Measurements from ENCODE around the gene GJB2.

The GJB2 gene

DNA sequence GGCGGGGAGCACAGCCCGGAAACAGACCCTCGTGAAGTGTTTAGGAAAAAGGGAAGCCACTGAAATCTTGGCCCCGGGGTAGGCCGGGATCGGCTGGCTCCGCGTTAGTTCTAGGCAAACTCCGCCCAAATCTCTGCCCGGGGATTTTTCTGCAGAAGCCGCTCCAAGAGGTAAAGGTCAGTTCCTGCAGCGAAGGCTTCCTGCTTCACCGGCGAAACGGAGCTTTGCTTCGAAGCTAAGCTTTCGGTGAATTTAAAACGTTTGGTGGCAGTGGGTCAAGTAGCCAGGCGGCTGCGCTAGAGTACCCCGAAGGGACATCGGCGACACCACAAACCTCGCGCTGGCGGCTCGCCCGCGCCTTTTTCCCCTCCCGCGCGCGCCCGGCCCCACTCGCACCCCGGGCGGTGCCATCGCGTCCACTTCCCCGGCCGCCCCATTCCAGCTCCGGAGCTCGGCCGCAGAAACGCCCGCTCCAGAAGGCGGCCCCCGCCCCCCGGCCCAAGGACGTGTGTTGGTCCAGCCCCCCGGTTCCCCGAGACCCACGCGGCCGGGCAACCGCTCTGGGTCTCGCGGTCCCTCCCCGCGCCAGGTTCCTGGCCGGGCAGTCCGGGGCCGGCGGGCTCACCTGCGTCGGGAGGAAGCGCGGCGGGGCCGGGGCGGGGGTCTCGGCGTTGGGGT, 441 bp downstream of the GJB2 start:
- Histone ChIP-seq H3K36me3 (ENCODE audit: insufficient read depth, low read length) (no peaks in the 10 kb centered on the region), H3K9ac (ENCODE audit: low read depth, low read length) (no peak overlapping the region), H3K4me3 (ENCODE audit: low read length) (peak overlapping the region; percentile 42), H3K27me3 (ENCODE audit: insufficient read depth, low read length) (peaks cover 90% of the 10 kb centered on the region), H3K27ac (ENCODE audit: low read depth, low read length) (no peak overlapping the region), H3K4me1 (ENCODE audit: insufficient read depth, low read length) (0 out of 2 replicates have a peak, but pooled peaks cover 7% of the 10 kb centered on the region), H3K9me3 (ENCODE audit: insufficient read depth, low read depth, low read length) (no peaks in the 10 kb centered on the region)
- under 1% methylated on average over 73 of the region's 73 CpGs for WGBS

DNA sequence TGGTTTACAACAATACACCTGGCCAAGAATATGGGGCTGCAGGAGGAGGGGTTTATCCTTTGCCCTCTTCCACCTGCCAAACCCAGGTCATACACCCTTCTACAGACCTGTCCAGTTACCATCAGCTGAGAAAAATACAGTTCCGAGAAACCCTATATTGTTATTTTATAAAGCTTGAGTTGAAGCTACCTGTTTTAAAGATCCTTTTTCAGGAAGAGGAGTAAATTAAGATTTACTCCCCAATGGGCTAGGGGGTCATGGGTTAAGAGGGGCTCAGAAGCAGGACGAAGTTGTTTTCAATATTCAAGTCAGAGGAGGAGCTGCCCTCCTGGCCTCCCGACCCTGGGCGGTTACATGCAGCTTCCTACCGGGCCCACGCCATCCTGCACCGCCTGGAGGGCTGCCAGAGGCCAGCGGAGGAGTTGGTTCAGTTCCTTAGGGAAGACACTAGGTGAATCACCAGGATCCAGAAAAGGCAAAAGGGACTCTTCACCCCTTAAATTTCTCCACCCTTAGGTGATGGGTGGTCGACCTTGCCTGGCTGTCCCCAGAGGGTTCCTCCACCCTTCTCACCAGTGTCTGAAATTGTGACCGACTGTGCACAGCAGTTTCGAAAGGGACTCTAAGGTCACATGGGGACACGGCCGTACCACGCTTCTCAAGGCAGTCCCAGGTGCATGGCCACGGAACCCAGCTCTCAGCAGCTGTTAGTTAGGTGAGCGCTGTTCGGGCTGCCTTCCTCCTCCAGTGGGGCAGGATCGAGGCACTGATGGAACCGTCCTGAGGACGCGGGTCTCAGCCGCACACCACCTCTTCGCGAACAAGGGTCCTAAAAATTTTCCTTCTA, 1.2 kb downstream of the GJB2 start:
- Histone ChIP-seq H3K27ac (ENCODE audit: low read depth, low read length) (no peak overlapping the region), H3K9me3 (ENCODE audit: insufficient read depth, low read depth, low read length) (no peaks in the 10 kb centered on the region), H3K4me3 (ENCODE audit: low read length) (peak overlapping the region; percentile 42), H3K27me3 (ENCODE audit: insufficient read depth, low read length) (peaks cover 83% of the 10 kb centered on the region), H3K9ac (ENCODE audit: low read depth, low read length) (no peak overlapping the region), H3K4me1 (ENCODE audit: insufficient read depth, low read length) (0 out of 2 replicates have a peak, but pooled peaks cover 7% of the 10 kb centered on the region), H3K36me3 (ENCODE audit: insufficient read depth, low read length) (no peaks in the 10 kb centered on the region)
- 27% methylated on average over 24 of the region's 24 CpGs for WGBS

DNA sequence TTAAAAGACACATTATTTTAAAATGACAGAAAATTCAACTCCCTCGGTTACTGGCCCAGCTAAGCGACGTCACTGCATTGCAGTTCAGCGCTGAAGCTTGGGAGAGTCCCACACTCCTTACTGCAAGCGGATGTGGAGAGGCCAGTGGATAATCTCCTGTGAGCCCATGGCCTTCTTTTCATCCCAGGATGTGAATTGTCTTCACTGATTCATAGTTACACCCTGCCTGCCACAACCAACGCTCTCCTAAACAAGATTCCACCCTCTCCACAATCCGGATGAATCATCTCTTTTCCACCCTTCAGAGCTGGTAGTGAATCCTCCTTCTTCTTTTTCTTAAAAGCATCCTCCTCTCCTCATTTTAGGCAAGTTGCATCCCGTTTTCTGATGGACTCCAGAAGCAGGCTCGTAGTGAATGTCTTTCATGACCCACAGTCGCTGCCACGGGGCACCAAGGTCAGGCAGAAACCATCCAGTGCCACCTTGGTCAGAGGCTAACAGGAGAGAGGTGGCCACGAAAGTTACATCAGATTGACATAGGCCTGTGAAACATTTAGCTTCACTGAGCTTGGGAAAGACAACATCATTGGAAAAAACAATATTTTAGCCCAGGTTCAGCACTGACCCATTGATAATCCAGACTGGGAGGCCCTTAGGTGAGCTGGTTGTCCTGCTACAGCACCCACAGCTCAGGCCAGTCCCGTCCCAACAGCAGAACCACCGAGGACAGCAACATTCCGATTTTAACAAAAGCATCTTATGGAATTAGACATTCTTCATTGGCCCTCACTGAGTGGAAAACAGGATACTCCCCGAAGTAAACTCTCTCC, 2.0 kb downstream of the GJB2 start:
- Histone ChIP-seq H3K27ac (ENCODE audit: low read depth, low read length) (no peak overlapping the region), H3K4me1 (ENCODE audit: insufficient read depth, low read length) (0 out of 2 replicates have a peak, but pooled peaks cover 7% of the 10 kb centered on the region), H3K4me3 (ENCODE audit: low read length) (no peak overlapping the region), H3K9me3 (ENCODE audit: insufficient read depth, low read depth, low read length) (no peaks in the 10 kb centered on the region), H3K9ac (ENCODE audit: low read depth, low read length) (no peak overlapping the region), H3K27me3 (ENCODE audit: insufficient read depth, low read length) (peaks cover 74% of the 10 kb centered on the region), H3K36me3 (ENCODE audit: insufficient read depth, low read length) (no peaks in the 10 kb centered on the region)
- 83% methylated on average over 16 of the region's 16 CpGs for WGBS

DNA sequence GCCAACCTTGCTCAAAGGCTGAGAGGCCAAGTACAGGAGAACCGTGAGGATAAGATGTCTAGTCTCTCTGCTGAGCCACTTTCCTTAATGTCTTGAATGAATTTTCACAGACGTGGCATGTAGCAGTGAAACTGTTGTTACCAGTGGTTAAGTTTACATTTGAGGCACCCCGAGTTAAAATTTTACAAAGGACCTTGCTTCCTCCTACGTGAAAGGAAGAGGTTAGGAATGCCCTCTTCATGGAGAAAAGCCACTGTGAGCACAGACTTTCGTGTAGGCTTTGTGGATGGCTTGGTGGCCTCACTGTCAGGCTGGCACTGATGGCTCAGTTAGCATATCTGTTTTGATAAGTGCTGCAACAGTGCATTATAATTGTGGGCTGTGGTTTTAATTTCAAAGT, 2.7 kb downstream of the GJB2 start:
- Histone ChIP-seq H3K27me3 (ENCODE audit: insufficient read depth, low read length) (peaks cover 68% of the 10 kb centered on the region), H3K36me3 (ENCODE audit: insufficient read depth, low read length) (no peaks in the 10 kb centered on the region), H3K4me1 (ENCODE audit: insufficient read depth, low read length) (0 out of 2 replicates have a peak, but pooled peaks cover 7% of the 10 kb centered on the region), H3K9ac (ENCODE audit: low read depth, low read length) (no peak overlapping the region), H3K9me3 (ENCODE audit: insufficient read depth, low read depth, low read length) (no peaks in the 10 kb centered on the region), H3K27ac (ENCODE audit: low read depth, low read length) (no peak overlapping the region), H3K4me3 (ENCODE audit: low read length) (no peak overlapping the region)
- WGBS: 86% methylated on average over 5 of the region's 5 CpGs

DNA sequence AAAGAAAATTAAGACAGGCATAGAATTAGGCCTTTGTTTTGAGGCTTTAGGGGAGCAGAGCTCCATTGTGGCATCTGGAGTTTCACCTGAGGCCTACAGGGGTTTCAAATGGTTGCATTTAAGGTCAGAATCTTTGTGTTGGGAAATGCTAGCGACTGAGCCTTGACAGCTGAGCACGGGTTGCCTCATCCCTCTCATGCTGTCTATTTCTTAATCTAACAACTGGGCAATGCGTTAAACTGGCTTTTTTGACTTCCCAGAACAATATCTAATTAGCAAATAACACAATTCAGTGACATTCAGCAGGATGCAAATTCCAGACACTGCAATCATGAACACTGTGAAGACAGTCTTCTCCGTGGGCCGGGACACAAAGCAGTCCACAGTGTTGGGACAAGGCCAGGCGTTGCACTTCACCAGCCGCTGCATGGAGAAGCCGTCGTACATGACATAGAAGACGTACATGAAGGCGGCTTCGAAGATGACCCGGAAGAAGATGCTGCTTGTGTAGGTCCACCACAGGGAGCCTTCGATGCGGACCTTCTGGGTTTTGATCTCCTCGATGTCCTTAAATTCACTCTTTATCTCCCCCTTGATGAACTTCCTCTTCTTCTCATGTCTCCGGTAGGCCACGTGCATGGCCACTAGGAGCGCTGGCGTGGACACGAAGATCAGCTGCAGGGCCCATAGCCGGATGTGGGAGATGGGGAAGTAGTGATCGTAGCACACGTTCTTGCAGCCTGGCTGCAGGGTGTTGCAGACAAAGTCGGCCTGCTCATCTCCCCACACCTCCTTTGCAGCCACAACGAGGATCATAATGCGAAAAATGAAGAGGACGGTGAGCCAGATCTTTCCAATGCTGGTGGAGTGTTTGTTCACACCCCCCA, 3.8 kb downstream of the GJB2 start:
- no peak overlapping the region for H3K27ac ChIP-seq (ENCODE audit: low read depth, low read length)
- WGBS: 92% methylated on average over 28 of the region's 28 CpGs
- H3K36me3 ChIP-seq (ENCODE audit: insufficient read depth, low read length): no peaks in the 10 kb centered on the region
- 0 out of 2 replicates have a peak, but pooled peaks cover 3% of the 10 kb centered on the region for H3K4me1 ChIP-seq (ENCODE audit: insufficient read depth, low read length)
- H3K27me3 ChIP-seq (ENCODE audit: insufficient read depth, low read length): peaks cover 57% of the 10 kb centered on the region
- H3K4me3 ChIP-seq (ENCODE audit: low read length): no peak overlapping the region
- H3K9me3 ChIP-seq (ENCODE audit: insufficient read depth, low read depth, low read length): no peaks in the 10 kb centered on the region
- no peak overlapping the region for H3K9ac ChIP-seq (ENCODE audit: low read depth, low read length)

DNA sequence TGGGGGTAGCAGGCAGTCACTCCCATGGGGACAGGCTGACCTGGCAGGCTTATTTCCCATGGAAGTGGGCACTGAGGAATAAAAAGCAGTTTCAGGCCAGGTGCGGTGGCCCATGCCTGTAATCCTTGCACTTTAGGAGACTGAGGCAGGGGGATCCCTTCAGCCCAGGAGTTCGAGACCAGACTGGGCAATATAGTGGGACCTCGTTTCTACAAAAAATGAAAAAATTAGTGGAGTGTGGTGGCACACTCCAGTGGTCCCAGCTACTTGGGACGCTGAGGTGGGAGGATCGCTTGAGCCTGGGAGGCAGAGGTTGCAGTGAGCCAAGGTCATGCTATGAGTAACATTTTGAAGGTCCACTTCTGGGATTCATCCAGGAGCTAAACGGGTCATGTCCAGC, 6.0 kb downstream of the GJB2 start:
- 81% methylated on average over 6 of the region's 6 CpGs for WGBS
- Histone ChIP-seq H3K9ac (ENCODE audit: low read depth, low read length) (no peak overlapping the region), H3K27ac (ENCODE audit: low read depth, low read length) (no peak overlapping the region), H3K4me3 (ENCODE audit: low read length) (no peak overlapping the region), H3K9me3 (ENCODE audit: insufficient read depth, low read depth, low read length) (no peaks in the 10 kb centered on the region), H3K4me1 (ENCODE audit: insufficient read depth, low read length) (no peaks in the 10 kb centered on the region), H3K27me3 (ENCODE audit: insufficient read depth, low read length) (peaks cover 35% of the 10 kb centered on the region), H3K36me3 (ENCODE audit: insufficient read depth, low read length) (no peaks in the 10 kb centered on the region)

DNA sequence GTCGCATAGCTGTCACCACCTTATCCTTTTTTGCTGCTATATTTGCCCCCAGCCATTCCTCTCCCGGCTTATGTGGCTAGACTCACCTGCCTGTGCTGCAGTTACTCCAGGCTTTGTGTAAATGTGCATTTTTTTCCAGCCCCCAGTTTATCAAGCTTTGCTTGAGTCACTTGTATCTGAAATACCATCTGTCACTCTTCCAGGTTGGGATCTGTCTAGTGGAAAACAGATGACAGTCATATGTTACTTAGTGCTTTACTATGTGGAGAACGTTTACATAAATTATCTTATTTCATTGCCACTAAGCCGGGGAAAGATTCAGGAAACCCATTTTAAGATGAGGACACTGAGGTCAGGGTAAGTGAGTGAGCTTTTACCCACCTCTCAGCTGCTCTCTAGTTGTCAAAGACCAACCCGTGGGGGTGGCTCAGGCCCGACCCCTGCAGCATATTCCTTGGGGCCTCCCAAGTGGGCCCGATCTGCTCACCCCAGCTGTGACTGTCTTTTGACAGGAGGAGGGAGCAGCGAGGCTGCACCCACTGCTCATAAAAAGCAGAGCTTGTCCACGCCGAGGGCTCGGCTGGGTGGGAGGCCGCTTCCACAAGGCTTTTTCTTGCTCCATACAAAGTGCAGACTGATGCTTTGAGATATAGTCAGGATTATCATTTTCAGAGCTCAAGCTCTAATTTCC, 7.2 kb downstream of the GJB2 start:
- no peaks in the 10 kb centered on the region for H3K9me3 ChIP-seq (ENCODE audit: insufficient read depth, low read depth, low read length)
- no peak overlapping the region for H3K4me3 ChIP-seq (ENCODE audit: low read length)
- H3K4me1 ChIP-seq (ENCODE audit: insufficient read depth, low read length): no peaks in the 10 kb centered on the region
- H3K9ac ChIP-seq (ENCODE audit: low read depth, low read length): no peak overlapping the region
- H3K27me3 ChIP-seq (ENCODE audit: insufficient read depth, low read length): peaks cover 23% of the 10 kb centered on the region
- H3K27ac ChIP-seq (ENCODE audit: low read depth, low read length): no peak overlapping the region
- WGBS: 92% methylated on average over 10 of the region's 12 CpGs
- H3K36me3 ChIP-seq (ENCODE audit: insufficient read depth, low read length): no peaks in the 10 kb centered on the region

DNA sequence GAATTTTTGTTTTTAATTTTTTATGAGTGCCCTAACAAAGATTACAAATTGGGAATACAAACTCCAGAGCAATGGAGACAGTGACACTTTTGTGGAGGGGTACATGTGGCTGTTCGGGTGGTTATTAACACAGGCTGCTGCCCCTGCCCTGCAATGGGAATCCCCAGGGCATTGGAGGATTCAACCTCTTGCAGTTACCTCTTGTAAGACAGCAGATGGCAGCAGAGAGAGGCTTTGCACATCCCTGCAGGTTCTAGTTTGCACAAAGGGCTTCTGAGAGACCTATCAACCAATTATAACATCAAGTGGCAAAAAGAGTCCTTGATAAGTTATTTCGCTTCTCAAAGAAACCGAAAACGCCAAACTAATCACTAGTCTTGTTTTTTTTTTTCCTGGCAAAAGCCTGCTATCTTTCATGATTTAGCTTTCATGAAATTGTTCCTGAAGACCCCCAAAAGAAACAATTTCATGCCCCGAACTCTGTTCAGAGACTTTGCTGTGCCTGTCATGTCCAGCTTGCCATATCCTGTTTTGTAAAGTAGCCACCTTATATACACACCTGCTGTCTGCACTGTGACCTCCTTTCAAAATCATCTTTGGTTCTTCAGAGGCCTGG, 10.4 kb downstream of the GJB2 start:
- H3K9me3 ChIP-seq (ENCODE audit: insufficient read depth, low read depth, low read length): no peaks in the 10 kb centered on the region
- H3K27ac ChIP-seq (ENCODE audit: low read depth, low read length): no peak overlapping the region
- no peaks in the 10 kb centered on the region for H3K27me3 ChIP-seq (ENCODE audit: insufficient read depth, low read length)
- H3K4me3 ChIP-seq (ENCODE audit: low read length): no peak overlapping the region
- H3K4me1 ChIP-seq (ENCODE audit: insufficient read depth, low read length): no peaks in the 10 kb centered on the region
- WGBS: 36% methylated on average over 5 of the region's 5 CpGs
- H3K36me3 ChIP-seq (ENCODE audit: insufficient read depth, low read length): no peaks in the 10 kb centered on the region
- H3K9ac ChIP-seq (ENCODE audit: low read depth, low read length): no peak overlapping the region

DNA sequence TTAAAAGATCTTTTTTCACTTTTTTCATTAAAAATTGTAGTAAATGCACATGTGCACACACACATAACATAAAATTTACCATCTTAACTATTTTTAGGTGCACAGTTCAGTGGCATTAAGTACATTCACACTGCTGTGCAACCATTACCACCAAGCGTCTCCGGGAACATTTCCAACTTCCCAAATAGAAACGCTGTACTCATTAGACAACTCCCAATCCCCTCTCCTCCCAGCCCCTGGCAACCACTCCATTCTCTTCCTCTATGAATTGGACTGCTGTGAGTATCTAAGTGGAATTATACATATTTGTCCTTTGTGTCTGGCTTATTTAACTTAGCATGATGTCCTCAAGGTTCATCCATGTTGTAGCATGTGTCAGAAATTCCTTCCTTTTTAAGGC, 11.6 kb downstream of the GJB2 start:
- Histone ChIP-seq H3K4me3 (ENCODE audit: low read length) (no peak overlapping the region), H3K27me3 (ENCODE audit: insufficient read depth, low read length) (no peaks in the 10 kb centered on the region), H3K4me1 (ENCODE audit: insufficient read depth, low read length) (no peaks in the 10 kb centered on the region), H3K9me3 (ENCODE audit: insufficient read depth, low read depth, low read length) (no peaks in the 10 kb centered on the region), H3K9ac (ENCODE audit: low read depth, low read length) (no peak overlapping the region), H3K27ac (ENCODE audit: low read depth, low read length) (no peak overlapping the region), H3K36me3 (ENCODE audit: insufficient read depth, low read length) (no peaks in the 10 kb centered on the region)
- WGBS: 94% methylated on average over 3 of the region's 3 CpGs

DNA sequence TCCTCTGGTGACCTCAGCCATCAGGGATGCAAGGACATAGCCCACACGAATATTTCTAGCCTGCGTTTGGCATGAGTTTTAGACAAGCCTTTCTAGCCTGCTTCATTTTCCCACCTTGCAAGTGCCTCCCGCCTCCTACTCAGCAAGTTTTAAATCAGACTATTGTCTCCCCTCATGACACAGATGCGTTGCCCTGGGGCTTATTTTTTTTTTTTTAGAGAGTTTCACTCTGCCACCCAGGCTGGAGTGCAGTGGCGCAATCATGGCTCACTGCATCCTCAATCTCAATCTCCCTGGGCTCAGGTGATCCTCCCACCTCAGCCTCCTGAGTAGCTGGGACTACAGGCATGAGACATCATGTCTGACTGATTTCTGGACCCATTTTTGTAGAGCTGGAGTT, 14.6 kb downstream of the GJB2 start:
- H3K27ac ChIP-seq (ENCODE audit: low read depth, low read length): no peak overlapping the region
- no peak overlapping the region for H3K4me3 ChIP-seq (ENCODE audit: low read length)
- WGBS: 85% methylated on average over 5 of the region's 5 CpGs
- no peaks in the 10 kb centered on the region for H3K27me3 ChIP-seq (ENCODE audit: insufficient read depth, low read length)
- H3K36me3 ChIP-seq (ENCODE audit: insufficient read depth, low read length): no peaks in the 10 kb centered on the region
- H3K4me1 ChIP-seq (ENCODE audit: insufficient read depth, low read length): peaks cover 8% of the 10 kb centered on the region
- H3K9me3 ChIP-seq (ENCODE audit: insufficient read depth, low read depth, low read length): no peaks in the 10 kb centered on the region
- H3K9ac ChIP-seq (ENCODE audit: low read depth, low read length): no peak overlapping the region

All from HUES64 (cell line).